ENCODE results near the gene ACYP2.

DNA sequence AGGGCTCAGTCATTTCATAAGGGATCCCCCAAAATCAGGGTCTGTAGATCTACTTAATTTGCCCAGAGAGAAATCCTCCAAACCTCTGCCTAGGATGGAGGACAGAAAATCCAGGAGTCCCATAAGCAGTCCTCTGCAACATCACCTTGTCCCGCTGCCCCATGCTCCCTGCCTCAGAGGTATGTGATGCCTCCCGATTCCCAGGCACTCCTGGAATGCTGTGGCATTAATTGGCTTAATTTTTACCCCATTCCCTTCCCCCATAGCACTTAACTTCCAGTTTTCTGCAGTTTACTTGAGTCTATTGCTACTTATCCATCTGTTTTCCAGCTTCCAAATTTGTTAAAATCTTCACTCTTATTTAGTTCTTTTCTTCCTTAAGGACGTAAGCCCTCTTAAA lies 232.2 kb downstream of the ACYP2 start:
- TF ChIP-seq CTCF (IDR thresholded peaks at IDR 0.05) (no peak), POLR2A (IDR thresholded peaks at IDR 0.05) (no peak)

Data from right lobe of liver (tissue), 4 donors.